Ishikawa (cell line): ENCODE data around the gene TBC1D5.

Experiments
- CEBPB ChIP-seq: IDR thresholded peaks from 2 replicates; pipeline ENCODE4 v1.6.1; 2012
- CREB1 ChIP-seq: IDR thresholded peaks from 2 replicates; pipeline ENCODE4 v1.6.1; 2012; ENCODE audit warnings: low read depth
- EGR1 ChIP-seq: IDR thresholded peaks from 2 replicates; pipeline ENCODE4 v1.6.1; 2012
- EP300 ChIP-seq: IDR thresholded peaks from 2 replicates; pipeline ENCODE4 v1.6.1; 2012; ENCODE audit warnings: borderline replicate concordance
- FOXM1 ChIP-seq: IDR thresholded peaks from 2 replicates; pipeline ENCODE4 v1.6.1; 2012; ENCODE audit warnings: low read depth, borderline replicate concordance
- NFIC ChIP-seq: IDR thresholded peaks from 2 replicates; pipeline ENCODE4 v1.6.1; 2012
- RAD21 ChIP-seq: IDR thresholded peaks from 2 replicates; pipeline ENCODE4 v1.6.1; 2012; ENCODE audit warnings: low read depth
- REST ChIP-seq: IDR thresholded peaks from 2 replicates; pipeline ENCODE4 v1.6.1; 2012; ENCODE audit warnings: low read depth, mild to moderate bottlenecking
- TAF1 ChIP-seq: IDR thresholded peaks from 2 replicates; pipeline ENCODE4 v1.6.1; 2012; ENCODE audit warnings: low read depth, mild to moderate bottlenecking
- TCF12 ChIP-seq: IDR thresholded peaks from 2 replicates; pipeline ENCODE4 v1.6.1; 2012; ENCODE audit warnings: low read depth
- TEAD4 ChIP-seq: IDR thresholded peaks from 2 replicates; pipeline ENCODE4 v1.6.1; 2012
- USF1 ChIP-seq: IDR thresholded peaks from 2 replicates; pipeline ENCODE4 v1.6.1; 2012
- YY1 ChIP-seq: IDR thresholded peaks from 2 replicates; pipeline ENCODE4 v1.6.1; 2012; ENCODE audit warnings: low read depth
- ZBTB7A ChIP-seq: IDR thresholded peaks from 2 replicates; pipeline ENCODE4 v1.6.1; 2012; ENCODE audit warnings: low read depth
- TF ChIP-seq, protein P1 (sequence below): IDR thresholded peaks from 2 replicates; pipeline ENCODE4 v1.6.1; 2012

TBC1D5 gene

GRCh38 chr3:17302774-17303173 is 439.7 kb downstream of the TBC1D5 start:
- TF ChIP-seq YY1 = no peak
- TF ChIP-seq EP300 = no peak
- TF ChIP-seq EGR1 = no peak
- TF ChIP-seq CREB1 = no peak
- no peak for TF ChIP-seq CEBPB
- no peak for TF ChIP-seq NFIC
- no peak for TF ChIP-seq USF1
- TF ChIP-seq REST = no peak
- TF ChIP-seq TAF1 = no peak
- TF ChIP-seq ZBTB7A = no peak
- TF ChIP-seq TCF12 = no peak
- no peak for TF ChIP-seq RAD21
- TF ChIP-seq, protein P1, sequence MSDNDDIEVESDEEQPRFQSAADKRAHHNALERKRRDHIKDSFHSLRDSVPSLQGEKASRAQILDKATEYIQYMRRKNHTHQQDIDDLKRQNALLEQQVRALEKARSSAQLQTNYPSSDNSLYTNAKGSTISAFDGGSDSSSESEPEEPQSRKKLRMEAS = no peak
- TF ChIP-seq FOXM1 = no peak

GRCh38 chr3:17302170-17302569 is 440.3 kb downstream of the TBC1D5 start:
- no peak for TF ChIP-seq YY1
- TF ChIP-seq REST = no peak
- TF ChIP-seq EP300 = no peak
- TF ChIP-seq FOXM1 = no peak
- no peak for TF ChIP-seq CREB1
- no peak for TF ChIP-seq TCF12
- no peak for TF ChIP-seq USF1
- TF ChIP-seq NFIC = no peak
- no peak for TF ChIP-seq ZBTB7A
- TF ChIP-seq, protein P1 = no peak
- TF ChIP-seq CEBPB = no peak
- TF ChIP-seq RAD21 = no peak
- no peak for TF ChIP-seq TAF1
- no peak for TF ChIP-seq TEAD4
- TF ChIP-seq EGR1 = no peak

GRCh38 chr3:17301271-17301670 is 441.2 kb downstream of the TBC1D5 start:
- no peak for TF ChIP-seq TCF12
- no peak for TF ChIP-seq ZBTB7A
- no peak for TF ChIP-seq EP300
- TF ChIP-seq CREB1 = no peak
- TF ChIP-seq RAD21 = no peak
- no peak for TF ChIP-seq FOXM1
- no peak for TF ChIP-seq TAF1
- no peak for TF ChIP-seq REST
- no peak for TF ChIP-seq EGR1
- TF ChIP-seq TEAD4 = no peak
- no peak for TF ChIP-seq NFIC
- TF ChIP-seq, protein P1 = no peak
- no peak for TF ChIP-seq YY1
- no peak for TF ChIP-seq USF1
- TF ChIP-seq CEBPB = no peak

- no peak for TF ChIP-seq EGR1
- no peak for TF ChIP-seq CREB1
- no peak for TF ChIP-seq EP300
- no peak for TF ChIP-seq USF1
- no peak for TF ChIP-seq CEBPB
- no peak for TF ChIP-seq YY1
- TF ChIP-seq NFIC = no peak
- no peak for TF ChIP-seq ZBTB7A
- no peak for TF ChIP-seq TAF1
- TF ChIP-seq TEAD4 = no peak
These were observed 442.0 kb downstream of the TBC1D5 start for GRCh38 chr3:17300441-17300840.
